SK-N-SH (cell line): ENCODE data around the gene MECP2. TPM values are rescaled to one million over a fixed set of nuclear protein-coding genes. Genes with fewer than 3 reads are reported as not detected.

ENCODE experiments used
- CTCF ChIA-PET: fragments of 300-600, 350-600 bp; formaldehyde crosslinking; extraction: SDS; loops from one replicate; lab custom pipeline; 2021; lab: Yijun Ruan, JAX
- POLR2A ChIA-PET: fragments of 350-600 bp; sonication (Branson Sonifier 250); formaldehyde crosslinking; extraction: SDS; loops from one replicate; lab custom pipeline; 2020; ENCODE audit warnings: antibody characterized with exemption, inconsistent platforms; lab: Yijun Ruan, JAX
- DNase-seq: peaks from one replicate; pipeline ENCODE4 v3.0.0; 2012
- H2AFZ ChIP-seq: fragments of 200-600 bp; sonication (generic); 2 replicates; pipeline ENCODE4 v1.8.1; 2016; ENCODE audit warnings: antibody characterized with exemption, mild to moderate bottlenecking, low read depth
- H3F3A ChIP-seq: fragments of 200-600 bp; sonication (generic); replicated peaks from 2 replicates; pipeline ENCODE3; 2016; ENCODE audit warnings: antibody characterized with exemption, mild to moderate bottlenecking; ENCODE audit not compliant: insufficient read depth
- H3K27ac ChIP-seq, 2 experiments: fragments of 200-500 bp in 1 of 2; fragments of 200-600 bp in 1 of 2; sonication (Bioruptor generic) in 1 of 2; sonication (generic), shearing (Covaris generic) in 1 of 2; 2 replicates each; pipeline versions ENCODE4 v1.5.1 to v1.6.1; 2014 to 2016; ENCODE audit warnings: low read depth in 2 of 2, inconsistent platforms in 1 of 2, low read length in 1 of 2, mild to moderate bottlenecking in 1 of 2, mixed read lengths in 1 of 2
- H3K27me3 ChIP-seq: fragments of 200-600 bp; sonication (generic), shearing (Covaris generic); 2 replicates; pipeline ENCODE4 v1.6.1; 2016; ENCODE audit warnings: mixed run types; ENCODE audit not compliant: insufficient read depth
- H3K36me3 ChIP-seq, 2 experiments: fragments of 200-500 bp in 1 of 2; fragments of 200-600 bp in 1 of 2; sonication (Bioruptor generic) in 1 of 2; sonication (generic) in 1 of 2; replicated peaks in 1 of 2; 2 replicates each; pipeline versions ENCODE3 to v1.5.1; 2014 to 2016; ENCODE audit warnings: low read length in 1 of 2, mild to moderate bottlenecking in 1 of 2; ENCODE audit not compliant: insufficient read depth in 2 of 2, control insufficient read depth in 1 of 2
- H3K4me1 ChIP-seq, 2 experiments: fragments of 200-500 bp in 1 of 2; fragments of 200-600 bp in 1 of 2; sonication (Bioruptor generic) in 1 of 2; sonication (generic), shearing (Covaris generic) in 1 of 2; 2 replicates each; pipeline versions ENCODE4 v1.5.1 to v1.6.1; 2014 to 2016; ENCODE audit warnings: low read depth in 1 of 2, low read length in 1 of 2, mixed run types in 1 of 2; ENCODE audit not compliant: insufficient read depth in 2 of 2, control insufficient read depth in 1 of 2
- H3K4me2 ChIP-seq: fragments of 200-600 bp; sonication (generic), shearing (Covaris generic); 2 replicates; pipeline ENCODE4 v1.6.1; 2017; ENCODE audit warnings: mixed run types
- H3K4me3 ChIP-seq, 2 experiments: fragments of 200-500 bp in 1 of 2; fragments of 200-600 bp in 1 of 2; sonication (Bioruptor generic) in 1 of 2; sonication (generic), shearing (Covaris generic) in 1 of 2; 2 replicates each; pipeline versions ENCODE4 v1.5.1 to v1.8.1; 2014 to 2016; ENCODE audit warnings: low read depth in 2 of 2, inconsistent platforms in 1 of 2, low read length in 1 of 2, mild to moderate bottlenecking in 1 of 2, mixed read lengths in 1 of 2, moderate library complexity in 1 of 2
- H3K79me2 ChIP-seq: fragments of 200-600 bp; sonication (generic); 2 replicates; pipeline ENCODE4 v1.8.1; 2017; ENCODE audit warnings: mild to moderate bottlenecking; ENCODE audit not compliant: insufficient read depth
- H3K9ac ChIP-seq: fragments of 200-600 bp; sonication (generic); 2 replicates; pipeline ENCODE4 v1.6.1; 2017; ENCODE audit warnings: mixed run types
- H3K9me2 ChIP-seq: fragments of 200-600 bp; sonication (generic); 2 replicates; pipeline ENCODE4 v1.6.1; 2017; ENCODE audit warnings: mixed run types
- H3K9me3 ChIP-seq: fragments of 200-600 bp; sonication (generic); 2 replicates; pipeline ENCODE4 v1.6.1; 2017; ENCODE audit warnings: mixed run types, mild to moderate bottlenecking, moderate library complexity
- H4K20me1 ChIP-seq: fragments of 200-600 bp; sonication (generic); 2 replicates; pipeline ENCODE4 v1.6.1; 2017; ENCODE audit warnings: mild to moderate bottlenecking, mixed run types; ENCODE audit not compliant: insufficient read depth
- CHD2 ChIP-seq: fragments of 150-350 bp; IDR thresholded peaks from 2 replicates; pipeline ENCODE4 v1.6.1; 2018; ENCODE audit warnings: low read length; ENCODE audit not compliant: partially characterized antibody
- CTCF ChIP-seq: fragments of 200-600 bp; sonication (generic); IDR thresholded peaks from 2 replicates; pipeline ENCODE4 v1.6.1; 2017; ENCODE audit warnings: antibody characterized with exemption, mild to moderate bottlenecking, moderate library complexity
- EP300 ChIP-seq, 2 experiments: IDR thresholded peaks; 2 replicates each; pipeline versions ENCODE4 v1.4.0 to v1.6.1; 2012; ENCODE audit warnings: borderline replicate concordance in 1 of 2, low read depth in 1 of 2, low read length in 1 of 2
- EZH2phosphoT487 ChIP-seq: fragments of 200-600 bp; sonication (generic); IDR thresholded peaks from 2 replicates; pipeline ENCODE4 v1.6.1; 2017; ENCODE audit warnings: low read depth, mixed run types, mild to moderate bottlenecking, antibody characterized with exemption, moderate library complexity, borderline replicate concordance
- GABPA ChIP-seq: IDR thresholded peaks from 2 replicates; pipeline ENCODE4 v1.4.0; 2012; ENCODE audit warnings: low read depth, mild to moderate bottlenecking
- GATA2 ChIP-seq: sonication (generic); formaldehyde crosslinking; IDR thresholded peaks from 2 replicates; pipeline ENCODE4 v1.5.0; 2020; ENCODE audit warnings: mild to moderate bottlenecking, missing genetic modification reagents
- JUND ChIP-seq: IDR thresholded peaks from 2 replicates; pipeline ENCODE4 v1.4.0; 2012
- MEF2A ChIP-seq: IDR thresholded peaks from 2 replicates; pipeline ENCODE4 v1.4.0; 2012; ENCODE audit warnings: low read depth, borderline replicate concordance
- MXI1 ChIP-seq: IDR thresholded peaks from 2 replicates; pipeline ENCODE4 v1.6.1; 2012; ENCODE audit warnings: mild to moderate bottlenecking, low read depth, low read length, improper control_type of control experiment
- NFIC ChIP-seq: IDR thresholded peaks from 2 replicates; pipeline ENCODE4 v1.4.0; 2012; ENCODE audit warnings: borderline replicate concordance
- NRF1 ChIP-seq: IDR thresholded peaks from 2 replicates; pipeline ENCODE4 v1.6.1; 2012; ENCODE audit warnings: low read depth, mild to moderate bottlenecking, low read length
- PBX3 ChIP-seq: IDR thresholded peaks from 2 replicates; pipeline ENCODE4; 2012
- RAD21 ChIP-seq: IDR thresholded peaks from 2 replicates; pipeline ENCODE4 v1.6.1; 2012; ENCODE audit warnings: mild to moderate bottlenecking, low read length
- TAF1 ChIP-seq: IDR thresholded peaks from 2 replicates; pipeline ENCODE4 v1.6.1; 2012; ENCODE audit warnings: low read depth, mild to moderate bottlenecking, low read length, moderate library complexity, borderline replicate concordance
- YY1 ChIP-seq: IDR thresholded peaks from 2 replicates; pipeline ENCODE4 v1.4.0; 2012; ENCODE audit warnings: low read depth, mild to moderate bottlenecking
- WGBS: methylation state at CpG from one replicate; pipeline ENCODE4 v1.1.6; 2017; ENCODE audit warnings: low lambda C conversion rate; 5-methylcytosine and 5-hydroxymethylcytosine counted together
- polyA plus RNA-seq, 3 experiments: library from polyadenylated mRNA; depleted of rRNA; stranded (reverse); fragments of >200 nt; gene quantifications; 2 replicates each; pipeline ENCODE4 v1.2.3, GENCODE V29; 2012
- TF ChIP-seq, protein P1 (sequence below): fragments of 150-350 bp; IDR thresholded peaks from 2 replicates; pipeline ENCODE4 v1.6.1; 2017; ENCODE audit warnings: antibody characterized with exemption, low read length, low read depth, borderline replicate concordance
- TF ChIP-seq, protein P2 (sequence below): fragments of 150-350 bp; IDR thresholded peaks from 2 replicates; pipeline ENCODE4 v1.6.1; 2016; ENCODE audit warnings: mild to moderate bottlenecking, low read depth, low read length
- TF ChIP-seq, protein P3 (sequence below): IDR thresholded peaks from 2 replicates; pipeline ENCODE4 v1.4.0; 2012; ENCODE audit warnings: low read depth, borderline replicate concordance

Gene MECP2
- polyA plus RNA-seq, 1 of the 3 experiments (the other 2 are of a cell fraction), result 8.2 TPM

DNA sequence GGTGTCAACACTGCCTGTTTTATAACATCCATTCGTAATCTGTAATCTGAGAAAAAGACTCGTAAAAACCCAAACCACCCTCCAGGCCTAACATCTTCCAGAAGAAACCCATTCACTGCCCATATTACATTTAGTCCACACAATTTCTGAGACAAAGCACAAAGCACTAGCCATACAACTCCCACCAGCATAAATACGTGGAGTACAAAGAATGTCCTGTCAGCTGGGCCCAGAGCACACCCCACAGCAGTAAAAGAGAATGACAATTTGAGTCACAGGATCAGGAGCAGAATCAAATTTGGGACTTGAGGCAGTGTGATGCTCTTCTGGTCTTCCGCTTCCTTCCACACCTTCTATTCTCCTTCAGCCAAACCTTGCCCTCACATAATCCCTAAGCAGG, 6.8 kb downstream of the MECP2 start:
- Histone ChIP-seq H3K79me2 (peaks cover 99% of the 10 kb centered on the region), H2AFZ (no peak overlapping the region), H3K27ac (no peak overlapping the region), H3K4me2 (no peak overlapping the region), H3K9me2 (no peaks in the 10 kb centered on the region), H3K36me3 (peaks cover 3 to 7% of the 10 kb centered on the region in 2 experiments), H3K9me3 (no peaks in the 10 kb centered on the region), H3K4me1 (peaks cover 0 to 12% of the 10 kb centered on the region in 2 experiments; a peak in 3 of 4 replicates), H4K20me1 (peaks cover 68% of the 10 kb centered on the region), H3K4me3 (no peak overlapping the region), H3F3A (no peaks in the 10 kb centered on the region), H3K27me3 (no peaks in the 10 kb centered on the region; the same call in 1 of the 2 replicates), H3K9ac (no peak overlapping the region)
- ChIA-PET CTCF (interaction anchor here (1.5 kb wide), 1 partner anchor 78 kb away, joined by 3 read pairs; no protein-coding TSS in a partner anchor), POLR2A (no interaction called here)
- 70% methylated on average over 4 of the region's 4 CpGs for WGBS
- DNase-seq, result no peak
- no peak for TF ChIP-seq CTCF
- no peak for TF ChIP-seq MEF2A
- TF ChIP-seq TAF1, result no peak
- no peak for TF ChIP-seq PBX3
- no peak for TF ChIP-seq JUND
- TF ChIP-seq EP300 (IDR thresholded peaks at IDR 0.05; ENCODE audit: borderline replicate concordance in 1 of 2, low read depth in 1 of 2, low read length in 1 of 2), result no peak
- TF ChIP-seq RAD21, result no peak
- TF ChIP-seq, protein P1, sequence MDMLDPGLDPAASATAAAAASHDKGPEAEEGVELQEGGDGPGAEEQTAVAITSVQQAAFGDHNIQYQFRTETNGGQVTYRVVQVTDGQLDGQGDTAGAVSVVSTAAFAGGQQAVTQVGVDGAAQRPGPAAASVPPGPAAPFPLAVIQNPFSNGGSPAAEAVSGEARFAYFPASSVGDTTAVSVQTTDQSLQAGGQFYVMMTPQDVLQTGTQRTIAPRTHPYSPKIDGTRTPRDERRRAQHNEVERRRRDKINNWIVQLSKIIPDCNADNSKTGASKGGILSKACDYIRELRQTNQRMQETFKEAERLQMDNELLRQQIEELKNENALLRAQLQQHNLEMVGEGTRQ, result no peak
- TF ChIP-seq CHD2, result no peak

GRCh38 chrX:154084449-154085300, 12.8 kb downstream of the MECP2 start:
- 55% methylated on average over 7 of the region's 7 CpGs for WGBS
- H3K9ac ChIP-seq, result no peak overlapping the region
- H3K9me3 ChIP-seq, result no peaks in the 10 kb centered on the region
- DNase-seq, result no peak
- H3K36me3 ChIP-seq, result peaks cover 0 to 7% of the 10 kb centered on the region in 2 experiments
- no peaks in the 10 kb centered on the region for H3K4me1 ChIP-seq
- no peak overlapping the region for H3K27ac ChIP-seq
- POLR2A ChIA-PET, result no interaction called here
- no peaks in the 10 kb centered on the region for H3F3A ChIP-seq
- TF ChIP-seq MXI1 (no peak), NFIC (no peak), NRF1 (no peak), YY1 (no peak), PBX3 (no peak), GABPA (no peak), EZH2phosphoT487 (no peak), GATA2 (no peak)
- TF ChIP-seq, protein P2, sequence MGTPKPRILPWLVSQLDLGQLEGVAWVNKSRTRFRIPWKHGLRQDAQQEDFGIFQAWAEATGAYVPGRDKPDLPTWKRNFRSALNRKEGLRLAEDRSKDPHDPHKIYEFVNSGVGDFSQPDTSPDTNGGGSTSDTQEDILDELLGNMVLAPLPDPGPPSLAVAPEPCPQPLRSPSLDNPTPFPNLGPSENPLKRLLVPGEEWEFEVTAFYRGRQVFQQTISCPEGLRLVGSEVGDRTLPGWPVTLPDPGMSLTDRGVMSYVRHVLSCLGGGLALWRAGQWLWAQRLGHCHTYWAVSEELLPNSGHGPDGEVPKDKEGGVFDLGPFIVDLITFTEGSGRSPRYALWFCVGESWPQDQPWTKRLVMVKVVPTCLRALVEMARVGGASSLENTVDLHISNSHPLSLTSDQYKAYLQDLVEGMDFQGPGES, result no peak
- TF ChIP-seq, protein P3, sequence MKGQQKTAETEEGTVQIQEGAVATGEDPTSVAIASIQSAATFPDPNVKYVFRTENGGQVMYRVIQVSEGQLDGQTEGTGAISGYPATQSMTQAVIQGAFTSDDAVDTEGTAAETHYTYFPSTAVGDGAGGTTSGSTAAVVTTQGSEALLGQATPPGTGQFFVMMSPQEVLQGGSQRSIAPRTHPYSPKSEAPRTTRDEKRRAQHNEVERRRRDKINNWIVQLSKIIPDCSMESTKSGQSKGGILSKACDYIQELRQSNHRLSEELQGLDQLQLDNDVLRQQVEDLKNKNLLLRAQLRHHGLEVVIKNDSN, result no peak
- no peaks in the 10 kb centered on the region for H3K9me2 ChIP-seq
- H3K27me3 ChIP-seq, result no peaks in the 10 kb centered on the region
- no peak overlapping the region for H3K4me3 ChIP-seq
- peaks cover 91% of the 10 kb centered on the region for H3K79me2 ChIP-seq
- CTCF ChIA-PET, result interaction anchor here (0.6 to 0.7 kb wide), 2 partner anchors 8 to 14 kb away, joined by 3 read pairs; no protein-coding TSS in a partner anchor
- peaks cover 52% of the 10 kb centered on the region for H4K20me1 ChIP-seq
- no peak overlapping the region for H3K4me2 ChIP-seq
- H2AFZ ChIP-seq, result no peak overlapping the region
